Testis (tissue), 3 donors: ENCODE results near the gene AGAP1. TPM values are rescaled to one million over a fixed set of nuclear protein-coding genes. Genes with fewer than 3 reads are reported as not detected.
A peak's percentile ranks its signal among the peaks of the same experiment; 100 is the strongest.

Source experiments
- DNase-seq: peaks from one replicate; pipeline ENCODE4 v3.0.0-alpha.2; 2019
- H3K27ac ChIP-seq, 2 donors: fragments of 200-600 bp; sonication (generic); one replicate each; pipeline ENCODE4 v1.5.1; 2019
- H3K27me3 ChIP-seq: fragments of 200-600 bp; sonication (generic); one replicate; pipeline ENCODE4 v1.5.1; 2019
- H3K36me3 ChIP-seq: fragments of 200-600 bp; sonication (generic); one replicate; pipeline ENCODE4 v1.5.1; 2017; ENCODE audit warnings: low read depth; ENCODE audit errors: missing control alignments
- H3K4me1 ChIP-seq: fragments of 200-600 bp; sonication (generic); one replicate; pipeline ENCODE4 v1.5.1; 2019
- H3K4me3 ChIP-seq, 2 donors: fragments of 200-600 bp; sonication (generic); one replicate each; pipeline ENCODE4 v1.5.1; 2017 to 2019
- H3K9me3 ChIP-seq: fragments of 200-600 bp; sonication (generic); one replicate; pipeline ENCODE4 v1.5.1; 2017
- CTCF ChIP-seq, 3 experiments: fragments of 450-650 bp in 2 of 3; fragments of 200-600 bp in 1 of 3; sonication (generic) in 1 of 3; IDR thresholded peaks; one replicate each; pipeline ENCODE4 v1.5.1; 2016 to 2019; ENCODE audit warnings: antibody characterized with exemption in 3 of 3, mild to moderate bottlenecking in 2 of 3, moderate library complexity in 1 of 3
- POLR2A ChIP-seq: fragments of 450-650 bp; IDR thresholded peaks from one replicate; pipeline ENCODE4 v1.6.1; 2017; ENCODE audit warnings: antibody characterized with exemption, mild to moderate bottlenecking, moderate library complexity
- WGBS, 2 donors: methylation state at CpG; one replicate each; pipeline ENCODE4 v1.1.5; 2018; 5-methylcytosine and 5-hydroxymethylcytosine counted together
- intact Hi-C: fragments of 100-400 bp; cut with DNase I; formaldehyde crosslinking; loops from one replicate; pipeline ENCODE4 v1.15.1; 2023; ENCODE audit warnings: low total_unique reads
- polyA plus RNA-seq: library from polyadenylated mRNA; stranded (reverse); fragments of 350-450 nt; fragmentation: Illumina TruSeq; extraction: RNeasy Lipid Tissue Mini Kit (QIAGEN cat#74804); gene quantifications from one replicate; pipeline ENCODE4 v1.2.3, GENCODE V29; 2014; ENCODE audit warnings: low read depth, low replicate concordance; ENCODE audit not compliant: insufficient read depth
- total RNA-seq, 2 donors: library from RNA; depleted of rRNA; stranded (reverse); fragments of >200 nt; gene quantifications; one replicate each; pipeline ENCODE4 v1.2.3, GENCODE V29; 2016

The AGAP1 gene
- total and polyA plus RNA-seq, 3 donors from 2014 or later = 21.4 to 45.5 (median 40.7) TPM

- H3K4me1 ChIP-seq = no peaks in the 10 kb centered on the region
- intact Hi-C loops = no loop called here
- no peak overlapping the region for H3K27ac ChIP-seq
- no peaks in the 10 kb centered on the region for H3K9me3 ChIP-seq
- no peak for DNase-seq
- H3K27me3 ChIP-seq = no peaks in the 10 kb centered on the region
- WGBS, 2 donors = 87 to 88% methylated on average over 14 of the region's 14 CpGs
- TF ChIP-seq CTCF (IDR thresholded peaks at IDR 0.05) = no peak
- H3K4me3 ChIP-seq = no peak overlapping the region
- no peaks in the 10 kb centered on the region for H3K36me3 ChIP-seq
These were observed 120.5 kb downstream of the AGAP1 start for GRCh38 chr2:235614176-235614860.

DNA sequence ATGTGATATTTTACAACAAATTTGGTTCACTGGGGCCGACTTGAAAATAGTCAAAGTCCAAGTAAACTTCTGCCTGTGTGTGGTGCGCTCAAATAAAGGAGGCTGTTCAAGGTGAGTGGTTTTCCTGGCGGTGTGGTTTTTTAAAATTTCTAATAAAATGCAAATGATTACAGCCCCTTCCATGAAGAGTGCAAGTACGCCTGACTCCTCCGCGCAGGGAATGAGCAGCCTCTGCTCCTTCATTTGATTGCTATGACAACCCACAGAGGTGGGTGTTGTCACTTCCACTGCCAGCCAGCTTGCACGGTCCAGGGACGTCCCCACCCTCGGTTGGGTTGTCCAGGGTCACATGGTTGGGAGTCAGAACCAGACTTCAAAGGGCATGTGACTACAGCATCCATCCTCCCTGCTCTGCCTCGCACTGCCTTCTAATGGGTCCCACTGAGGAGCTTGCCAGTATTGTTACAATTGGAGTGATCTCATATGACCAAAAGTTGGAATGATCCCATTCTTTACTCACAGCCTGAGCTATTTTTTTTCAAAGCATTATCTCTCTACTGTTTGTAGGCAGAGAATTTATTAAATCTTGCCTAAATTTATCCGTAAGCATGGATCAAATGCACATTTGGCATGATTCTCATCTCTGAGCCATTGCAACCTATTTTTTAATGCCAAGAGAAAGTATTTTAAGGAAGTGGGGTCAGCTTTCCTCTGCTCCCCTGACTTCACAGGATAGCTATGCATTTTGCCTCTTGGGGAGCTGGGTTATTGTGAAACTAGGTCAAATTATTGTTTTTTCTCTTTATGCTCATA, 121.3 kb downstream of the AGAP1 start:
- TF ChIP-seq CTCF (IDR thresholded peaks at IDR 0.05) (no peak), POLR2A (no peak)
- Histone ChIP-seq H3K9me3 (no peaks in the 10 kb centered on the region), H3K27me3 (no peaks in the 10 kb centered on the region), H3K36me3 (no peaks in the 10 kb centered on the region), H3K4me3 (no peak overlapping the region), H3K4me1 (no peaks in the 10 kb centered on the region), H3K27ac (peak overlapping the region in 1 of 2 donors; percentile 38)
- whole genome bisulfite sequencing, 2 donors = 48 to 64% methylated on average over 11 of the region's 11 CpGs
- intact Hi-C loops = no loop called here
- peak; percentile 66 for DNase-seq

GRCh38 chr2:235616885-235617284, 123.0 kb downstream of the AGAP1 start:
- Histone ChIP-seq H3K4me1 (no peaks in the 10 kb centered on the region), H3K36me3 (no peaks in the 10 kb centered on the region), H3K27ac (peak overlapping the region in 1 of 2 donors; percentile 38), H3K9me3 (no peaks in the 10 kb centered on the region), H3K4me3 (no peak overlapping the region), H3K27me3 (no peaks in the 10 kb centered on the region)
- no peak for DNase-seq
- TF ChIP-seq CTCF (IDR thresholded peaks at IDR 0.05) (no peak), POLR2A (no peak)
- WGBS, 2 donors = 36 to 45% methylated on average over 2 of the region's 2 CpGs
- intact Hi-C loops = no loop called here

- no peaks in the 10 kb centered on the region for H3K4me1 ChIP-seq
- H3K9me3 ChIP-seq = no peaks in the 10 kb centered on the region
- peak overlapping the region in 1 of 2 donors; percentile 38 for H3K27ac ChIP-seq
- H3K4me3 ChIP-seq = no peak overlapping the region
- WGBS, 2 donors = 54 to 76% methylated on average over 7 of the region's 7 CpGs
- no peak for DNase-seq
- TF ChIP-seq CTCF (IDR thresholded peaks at IDR 0.05) = no peak
- TF ChIP-seq POLR2A = no peak
- no peaks in the 10 kb centered on the region for H3K27me3 ChIP-seq
- H3K36me3 ChIP-seq = no peaks in the 10 kb centered on the region
- intact Hi-C loops = no loop called here
These were observed 124.2 kb downstream of the AGAP1 start for GRCh38 chr2:235618039-235618438.
